ENCODE measurements around the gene TPX2. TPM values are rescaled to one million over a fixed set of nuclear protein-coding genes. Genes with fewer than 3 reads are reported as not detected.

The TPX2 gene
- polyA plus RNA-seq, 1 donor (not counting 4 experiments of a cell fraction or from before 2014, with no cell fraction given), result 31.5 TPM

DNA sequence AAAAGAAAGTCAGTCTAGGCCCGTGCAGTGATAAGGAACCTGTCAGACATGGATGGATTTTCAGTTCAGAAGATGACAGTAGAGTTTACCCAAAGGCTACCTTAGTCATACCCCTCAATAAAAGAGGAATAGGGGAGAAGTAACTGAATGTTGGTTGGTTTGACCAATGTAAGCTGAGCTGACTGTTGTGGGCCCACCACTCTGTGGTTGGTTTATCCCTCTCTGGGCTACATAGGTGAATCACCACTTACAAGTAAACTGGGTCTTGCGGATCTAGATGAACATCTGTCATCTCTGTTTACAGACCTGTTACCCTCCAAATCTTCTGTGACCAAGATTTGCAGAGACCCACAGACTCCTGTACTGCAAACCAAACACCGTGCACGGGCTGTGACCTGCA lies 42.9 kb downstream of the TPX2 start:
- peaks cover 7 to 39% of the 10 kb centered on the region in 2 experiments for H3K36me3 ChIP-seq (ENCODE audit: control insufficient read depth in 2 of 2, extremely low read depth in 1 of 2, insufficient read depth in 2 of 2, low read length in 2 of 2)
- H4K20me1 ChIP-seq (ENCODE audit: control insufficient read depth, extremely low read depth, insufficient read depth, low read length), result peaks cover 4% of the 10 kb centered on the region
- no peak overlapping the region for H2AFZ ChIP-seq (ENCODE audit: control insufficient read depth, low read length)
- no peak overlapping the region for H3K27ac ChIP-seq (ENCODE audit: control insufficient read depth, insufficient read depth, low read length)
- no peaks in the 10 kb centered on the region for H3K9me3 ChIP-seq (ENCODE audit: control insufficient read depth, low read depth, low read length)
- H3K4me3 ChIP-seq (ENCODE audit: control insufficient read depth in 2 of 3, extremely low read depth in 1 of 3, insufficient read depth in 2 of 3, low read depth in 1 of 3, low read length in 3 of 3), result no peak overlapping the region
- TF ChIP-seq EZH2 (IDR thresholded peaks at IDR 0.05; ENCODE audit: low read length), result no peak
- TF ChIP-seq, protein P1, sequence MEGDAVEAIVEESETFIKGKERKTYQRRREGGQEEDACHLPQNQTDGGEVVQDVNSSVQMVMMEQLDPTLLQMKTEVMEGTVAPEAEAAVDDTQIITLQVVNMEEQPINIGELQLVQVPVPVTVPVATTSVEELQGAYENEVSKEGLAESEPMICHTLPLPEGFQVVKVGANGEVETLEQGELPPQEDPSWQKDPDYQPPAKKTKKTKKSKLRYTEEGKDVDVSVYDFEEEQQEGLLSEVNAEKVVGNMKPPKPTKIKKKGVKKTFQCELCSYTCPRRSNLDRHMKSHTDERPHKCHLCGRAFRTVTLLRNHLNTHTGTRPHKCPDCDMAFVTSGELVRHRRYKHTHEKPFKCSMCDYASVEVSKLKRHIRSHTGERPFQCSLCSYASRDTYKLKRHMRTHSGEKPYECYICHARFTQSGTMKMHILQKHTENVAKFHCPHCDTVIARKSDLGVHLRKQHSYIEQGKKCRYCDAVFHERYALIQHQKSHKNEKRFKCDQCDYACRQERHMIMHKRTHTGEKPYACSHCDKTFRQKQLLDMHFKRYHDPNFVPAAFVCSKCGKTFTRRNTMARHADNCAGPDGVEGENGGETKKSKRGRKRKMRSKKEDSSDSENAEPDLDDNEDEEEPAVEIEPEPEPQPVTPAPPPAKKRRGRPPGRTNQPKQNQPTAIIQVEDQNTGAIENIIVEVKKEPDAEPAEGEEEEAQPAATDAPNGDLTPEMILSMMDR (optimal IDR thresholded peaks at IDR 0.05 in 1 of 3, IDR thresholded peaks at IDR 0.05 in 1 of 3, conservative IDR thresholded peaks at IDR 0.05 in 1 of 3; ENCODE audit: extremely low read depth in 1 of 3, insufficient read depth in 2 of 3, low read length in 3 of 3), result no peak
- no peak overlapping the region for H3K9ac ChIP-seq (ENCODE audit: control insufficient read depth, extremely low read depth, insufficient read depth, low read length)
- H3K4me1 ChIP-seq (ENCODE audit: control insufficient read depth, extremely low read depth, insufficient read depth, low read length), result no peaks in the 10 kb centered on the region
- FAIRE-seq (no peak), DNase-seq (ENCODE audit: low read depth, low spot score) (no peak)
- H3K9me1 ChIP-seq (ENCODE audit: control insufficient read depth, extremely low read depth, insufficient read depth, low read length), result no peaks in the 10 kb centered on the region
- H3K27me3 ChIP-seq (ENCODE audit: control insufficient read depth, extremely low read depth, insufficient read depth, low read length), result no peaks in the 10 kb centered on the region
- dilution Hi-C loops (cut with MboI; ENCODE audit: extremely low pct_ligation_motif_present, low sequenced_read_pairs), result no loop called here
- H3K79me2 ChIP-seq (ENCODE audit: control insufficient read depth, insufficient read depth, low read length), result no peaks in the 10 kb centered on the region
- H3K4me2 ChIP-seq (ENCODE audit: control insufficient read depth, extremely low read depth, insufficient read depth, low read depth, low read length), result no peak overlapping the region

DNA sequence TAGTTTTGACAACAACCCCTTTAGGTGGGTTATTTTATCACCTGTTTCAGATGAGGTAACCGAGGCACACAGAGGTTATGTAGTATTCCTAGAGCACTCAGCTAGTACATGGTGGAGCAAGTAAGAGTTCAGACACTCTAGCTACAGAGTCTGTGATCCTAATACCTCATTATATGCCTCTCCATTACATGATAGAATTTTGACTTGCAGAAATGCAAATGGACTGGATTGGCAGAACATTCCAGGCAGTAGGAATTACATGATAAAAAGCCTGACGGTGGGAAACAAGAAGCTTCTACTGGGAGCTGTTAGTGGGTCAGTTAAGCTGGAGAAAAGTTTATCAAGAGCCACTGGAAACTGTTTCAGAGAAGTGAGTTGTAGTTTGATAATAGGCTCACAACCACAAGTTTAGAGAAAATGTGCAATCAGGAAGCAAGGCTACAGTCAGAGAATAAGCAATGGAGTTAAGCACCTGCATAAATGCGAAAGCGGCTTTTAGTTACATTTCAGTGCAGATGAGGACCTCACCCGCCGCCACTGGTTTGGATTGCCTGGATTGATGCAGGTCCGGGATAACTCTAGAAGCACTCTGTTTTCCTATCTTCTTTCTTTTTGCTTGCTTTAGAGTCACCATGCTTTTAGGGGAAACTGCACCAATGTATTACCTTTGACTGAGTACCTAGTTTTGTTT lies 45.4 kb downstream of the TPX2 start:
- H3K36me3 ChIP-seq (ENCODE audit: control insufficient read depth in 2 of 2, extremely low read depth in 1 of 2, insufficient read depth in 2 of 2, low read length in 2 of 2), result peaks cover 1 to 37% of the 10 kb centered on the region in 2 experiments
- TF ChIP-seq, protein P1 (optimal IDR thresholded peaks at IDR 0.05 in 1 of 3, IDR thresholded peaks at IDR 0.05 in 1 of 3, conservative IDR thresholded peaks at IDR 0.05 in 1 of 3; ENCODE audit: extremely low read depth in 1 of 3, insufficient read depth in 2 of 3, low read length in 3 of 3), result no peak
- no peak for TF ChIP-seq EZH2 (IDR thresholded peaks at IDR 0.05; ENCODE audit: low read length)
- H2AFZ ChIP-seq (ENCODE audit: control insufficient read depth, low read length), result no peak overlapping the region
- no peak overlapping the region for H3K4me2 ChIP-seq (ENCODE audit: control insufficient read depth, extremely low read depth, insufficient read depth, low read depth, low read length)
- H3K9me3 ChIP-seq (ENCODE audit: control insufficient read depth, low read depth, low read length), result no peaks in the 10 kb centered on the region
- H3K4me1 ChIP-seq (ENCODE audit: control insufficient read depth, extremely low read depth, insufficient read depth, low read length), result no peaks in the 10 kb centered on the region
- peaks cover 4% of the 10 kb centered on the region for H4K20me1 ChIP-seq (ENCODE audit: control insufficient read depth, extremely low read depth, insufficient read depth, low read length)
- H3K9ac ChIP-seq (ENCODE audit: control insufficient read depth, extremely low read depth, insufficient read depth, low read length), result no peak overlapping the region
- H3K27ac ChIP-seq (ENCODE audit: control insufficient read depth, insufficient read depth, low read length), result no peak overlapping the region
- no peaks in the 10 kb centered on the region for H3K9me1 ChIP-seq (ENCODE audit: control insufficient read depth, extremely low read depth, insufficient read depth, low read length)
- H3K4me3 ChIP-seq (ENCODE audit: control insufficient read depth in 2 of 3, extremely low read depth in 1 of 3, insufficient read depth in 2 of 3, low read depth in 1 of 3, low read length in 3 of 3), result no peak overlapping the region
- no peak for FAIRE-seq
- H3K79me2 ChIP-seq (ENCODE audit: control insufficient read depth, insufficient read depth, low read length), result no peaks in the 10 kb centered on the region
- dilution Hi-C loops (cut with MboI; ENCODE audit: extremely low pct_ligation_motif_present, low sequenced_read_pairs), result no loop called here
- H3K27me3 ChIP-seq (ENCODE audit: control insufficient read depth, extremely low read depth, insufficient read depth, low read length), result no peaks in the 10 kb centered on the region
- DNase-seq (ENCODE audit: low read depth, low spot score), result no peak

All from keratinocyte (primary cell).